H9 (cell line): Measurements from ENCODE around the gene SEC61A2. TPM values are rescaled to one million over a fixed set of nuclear protein-coding genes. Genes with fewer than 3 reads are reported as not detected.

Source experiments
- DNase-seq: peaks from one replicate; pipeline ENCODE4 v3.0.0-alpha.2; 2017
- H2AFZ ChIP-seq: one replicate; pipeline ENCODE4 v1.6.1; 2013; ENCODE audit warnings: mild to moderate bottlenecking, low read length, control low read depth, moderate library complexity
- H2AK5ac ChIP-seq: 2 replicates; pipeline ENCODE4 v1.6.1; 2013; ENCODE audit warnings: low read length, control low read depth, mixed read lengths; ENCODE audit not compliant: insufficient read length
- H2BK120ac ChIP-seq: one replicate; pipeline ENCODE4 v1.6.1; 2013; ENCODE audit warnings: low read depth, mild to moderate bottlenecking, low read length, control low read depth, inconsistent platforms; ENCODE audit not compliant: poor library complexity, severe bottlenecking
- H2BK12ac ChIP-seq: 2 replicates; pipeline ENCODE4 v1.6.1; 2013; ENCODE audit warnings: low read length, control low read depth, mixed read lengths, low read depth; ENCODE audit not compliant: insufficient read length
- H2BK15ac ChIP-seq: 2 replicates; pipeline ENCODE4 v1.6.1; 2013; ENCODE audit warnings: low read depth, low read length, control low read depth
- H2BK20ac ChIP-seq: one replicate; pipeline ENCODE4 v1.6.1; 2013; ENCODE audit warnings: low read depth, mild to moderate bottlenecking, low read length, control low read depth, inconsistent platforms; ENCODE audit not compliant: poor library complexity, severe bottlenecking
- H2BK5ac ChIP-seq: 2 replicates; pipeline ENCODE4 v1.6.1; 2013; ENCODE audit warnings: low read length, control low read depth, mixed read lengths; ENCODE audit not compliant: insufficient read length
- H3K14ac ChIP-seq: 2 replicates; pipeline ENCODE4 v1.6.1; 2013; ENCODE audit warnings: low read length, control low read depth; ENCODE audit not compliant: insufficient read depth
- H3K18ac ChIP-seq: 2 replicates; pipeline ENCODE4 v1.6.1; 2013; ENCODE audit warnings: low read depth, mild to moderate bottlenecking, mixed read lengths, low read length, control low read depth; ENCODE audit not compliant: insufficient read length
- H3K23ac ChIP-seq: 2 replicates; pipeline ENCODE4 v1.6.1; 2013; ENCODE audit warnings: low read length, control low read depth, mixed read lengths, low read depth; ENCODE audit not compliant: insufficient read length
- H3K23me2 ChIP-seq: 2 replicates; pipeline ENCODE4 v1.6.1; 2013; ENCODE audit warnings: low read depth, mild to moderate bottlenecking, mixed read lengths, low read length, control low read depth; ENCODE audit not compliant: insufficient read length, poor library complexity, severe bottlenecking
- H3K27ac ChIP-seq: 2 replicates; pipeline ENCODE4 v1.5.1; 2013; ENCODE audit warnings: low read length, control low read depth, mixed read lengths, low read depth; ENCODE audit not compliant: insufficient read length
- H3K27me3 ChIP-seq: 2 replicates; pipeline ENCODE4 v1.6.1; 2013; ENCODE audit warnings: low read length, control low read depth, inconsistent platforms; ENCODE audit not compliant: insufficient read depth
- H3K4ac ChIP-seq: 2 replicates; pipeline ENCODE4 v1.6.1; 2013; ENCODE audit warnings: low read depth, mild to moderate bottlenecking, control low read depth, inconsistent platforms, low read length, moderate library complexity
- H3K4me1 ChIP-seq: 2 replicates; pipeline ENCODE4 v1.6.1; 2013; ENCODE audit warnings: low read length, control low read depth, inconsistent platforms; ENCODE audit not compliant: insufficient read depth
- H3K4me2 ChIP-seq: 2 replicates; pipeline ENCODE4 v1.6.1; 2013; ENCODE audit warnings: low read length, control low read depth, mixed read lengths; ENCODE audit not compliant: insufficient read length, insufficient read depth
- H3K56ac ChIP-seq: 2 replicates; pipeline ENCODE4 v1.6.1; 2013; ENCODE audit warnings: low read depth, mild to moderate bottlenecking, mixed read lengths, low read length, control low read depth; ENCODE audit not compliant: insufficient read length
- H3K79me1 ChIP-seq: 2 replicates; pipeline ENCODE4 v1.6.1; 2013; ENCODE audit warnings: low read depth, mild to moderate bottlenecking, moderate library complexity, low read length, control low read depth, inconsistent platforms; ENCODE audit not compliant: insufficient read depth, poor library complexity, severe bottlenecking
- H3K79me2 ChIP-seq: 2 replicates; pipeline ENCODE4 v1.6.1; 2013; ENCODE audit warnings: low read length, control low read depth, inconsistent platforms; ENCODE audit not compliant: insufficient read depth
- H3K9ac ChIP-seq: 2 replicates; pipeline ENCODE4 v1.6.1; 2013; ENCODE audit warnings: low read length, control low read depth, mixed read lengths; ENCODE audit not compliant: insufficient read length; ENCODE audit errors: extremely low read depth
- H3K9me3 ChIP-seq: one replicate; pipeline ENCODE4 v1.6.1; 2013; ENCODE audit warnings: low read depth, low read length, inconsistent platforms; ENCODE audit not compliant: control insufficient read depth
- H3T11ph ChIP-seq: one replicate; pipeline ENCODE4 v1.6.1; 2013; ENCODE audit warnings: mild to moderate bottlenecking, low read length, control low read depth, inconsistent platforms
- H4K20me1 ChIP-seq: one replicate; pipeline ENCODE4 v1.6.1; 2013; ENCODE audit not compliant: control insufficient read depth, insufficient read length, insufficient read depth
- H4K5ac ChIP-seq: 2 replicates; pipeline ENCODE4 v1.6.1; 2013; ENCODE audit warnings: low read depth, mild to moderate bottlenecking, mixed read lengths, low read length, control low read depth; ENCODE audit not compliant: insufficient read length
- H4K8ac ChIP-seq: replicated peaks from 2 replicates; pipeline ENCODE4 v1.6.1; 2013; ENCODE audit warnings: low read length, control low read depth, mixed read lengths, low read depth; ENCODE audit not compliant: insufficient read length
- H4K91ac ChIP-seq: 2 replicates; pipeline ENCODE4 v1.6.1; 2013; ENCODE audit warnings: low read depth, mild to moderate bottlenecking, moderate library complexity, mixed read lengths, low read length, control low read depth; ENCODE audit not compliant: insufficient read length
- H3K27ac Mint-ChIP-seq, 3 experiments: 2 replicates in 2 of 3; 3 replicates in 1 of 3; pipeline ENCODE4 v1.8.0; 2020 to 2021; ENCODE audit warnings: mixed read lengths in 3 of 3, mild to moderate bottlenecking in 1 of 3, moderate library complexity in 1 of 3
- H3K27me3 Mint-ChIP-seq: 2 replicates; pipeline ENCODE4 v1.8.0; 2021; ENCODE audit warnings: low read depth, mild to moderate bottlenecking, moderate library complexity, mixed read lengths
- H3K36me3 Mint-ChIP-seq, 3 experiments: 2 replicates in 2 of 3; 3 replicates in 1 of 3; pipeline ENCODE4 v1.8.0; 2020 to 2021; ENCODE audit warnings: low read depth in 3 of 3, mixed read lengths in 3 of 3; ENCODE audit not compliant: insufficient read depth in 1 of 3
- H3K4me1 Mint-ChIP-seq, 2 experiments: 2 replicates each; pipeline ENCODE4 v1.8.0; 2020; ENCODE audit warnings: mixed read lengths in 2 of 2
- H3K4me3 Mint-ChIP-seq, 2 experiments: 2 replicates in 1 of 2; 3 replicates in 1 of 2; pipeline ENCODE4 v1.8.0; 2020 to 2021; ENCODE audit warnings: mild to moderate bottlenecking in 2 of 2, mixed read lengths in 2 of 2, moderate library complexity in 1 of 2
- H3K9me3 Mint-ChIP-seq, 2 experiments: 2 replicates in 1 of 2; 3 replicates in 1 of 2; pipeline ENCODE4 v1.8.0; 2020; ENCODE audit warnings: mild to moderate bottlenecking in 2 of 2, mixed read lengths in 2 of 2, moderate library complexity in 1 of 2
- WGBS: extraction: QIAGEN DNeasy Blood & Tissue Kit; methylation state at CpG from one replicate; pipeline ENCODE4 v1.1.7; 2013; ENCODE audit warnings: missing lambda C conversion rate, low lambda C conversion rate, mixed read lengths; ENCODE audit not compliant: insufficient read length; ENCODE audit errors: extremely low coverage; 5-methylcytosine and 5-hydroxymethylcytosine counted together
- total RNA-seq: library from RNA; stranded (reverse); gene quantifications from 2 replicates; pipeline ENCODE4 v1.2.1, GENCODE V29; 2021
- TF ChIP-seq, protein P1 (sequence below): fragments of 200-600 bp; sonication (generic); conservative IDR thresholded peaks from 3 replicates; pipeline ENCODE4 v1.8.0; 2021; ENCODE audit warnings: antibody characterized with exemption, mild to moderate bottlenecking

The SEC61A2 gene
- total RNA-seq, 1 experiment from 2014 or later = 13.9 TPM

DNA sequence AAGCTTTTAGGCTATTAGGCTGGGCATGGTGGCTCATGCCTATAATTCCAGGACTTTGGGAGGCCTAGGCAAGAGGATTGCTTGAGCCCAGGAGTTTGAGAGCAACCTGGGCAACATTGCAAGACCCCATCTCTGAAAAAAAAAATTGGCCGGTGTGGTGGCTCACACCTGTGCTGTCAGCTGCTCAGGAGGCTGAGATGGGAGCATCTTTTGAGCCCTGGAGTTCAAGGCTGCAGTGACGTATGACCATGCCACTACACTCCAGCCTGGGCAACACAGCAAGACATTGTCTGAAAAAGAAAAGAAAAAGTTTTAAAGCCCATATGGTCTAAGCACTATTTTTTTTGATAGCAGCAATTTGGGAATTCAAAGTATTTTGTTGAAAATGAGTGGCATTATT, 15.8 kb upstream of the SEC61A2 start:
- Histone ChIP-seq H3K9ac (no peak overlapping the region), H3K4me2 (no peak overlapping the region), H2BK20ac (no peak overlapping the region), H3K14ac (no peak overlapping the region), H3K9me3 (no peaks in the 10 kb centered on the region), H2BK120ac (no peak overlapping the region), H4K8ac (no peak overlapping the region), H3K79me2 (no peaks in the 10 kb centered on the region), H3K18ac (no peak overlapping the region), H2AK5ac (no peak overlapping the region), H3K23me2 (no peaks in the 10 kb centered on the region), H4K20me1 (no peaks in the 10 kb centered on the region), H4K5ac (no peak overlapping the region), H2AFZ (no peak overlapping the region), H3K27me3 (no peaks in the 10 kb centered on the region), H3K4me1 (no peaks in the 10 kb centered on the region), H4K91ac (no peak overlapping the region), H2BK12ac (no peak overlapping the region), H2BK15ac (no peak overlapping the region), H3K79me1 (no peaks in the 10 kb centered on the region), H2BK5ac (no peak overlapping the region), H3T11ph (no peak overlapping the region), H3K56ac (no peak overlapping the region), H3K4ac (no peak overlapping the region), H3K27ac (no peak overlapping the region), H3K23ac (no peak overlapping the region)
- Mint-ChIP-seq H3K4me1 (no peaks in the 10 kb centered on the region), H3K36me3 (peaks cover 36 to 81% (median 69%) of the 10 kb centered on the region in 3 experiments), H3K27me3 (no peaks in the 10 kb centered on the region), H3K4me3 (no peak overlapping the region), H3K27ac (no peak overlapping the region), H3K9me3 (no peaks in the 10 kb centered on the region)
- no peak for DNase-seq
- TF ChIP-seq, protein P1, sequence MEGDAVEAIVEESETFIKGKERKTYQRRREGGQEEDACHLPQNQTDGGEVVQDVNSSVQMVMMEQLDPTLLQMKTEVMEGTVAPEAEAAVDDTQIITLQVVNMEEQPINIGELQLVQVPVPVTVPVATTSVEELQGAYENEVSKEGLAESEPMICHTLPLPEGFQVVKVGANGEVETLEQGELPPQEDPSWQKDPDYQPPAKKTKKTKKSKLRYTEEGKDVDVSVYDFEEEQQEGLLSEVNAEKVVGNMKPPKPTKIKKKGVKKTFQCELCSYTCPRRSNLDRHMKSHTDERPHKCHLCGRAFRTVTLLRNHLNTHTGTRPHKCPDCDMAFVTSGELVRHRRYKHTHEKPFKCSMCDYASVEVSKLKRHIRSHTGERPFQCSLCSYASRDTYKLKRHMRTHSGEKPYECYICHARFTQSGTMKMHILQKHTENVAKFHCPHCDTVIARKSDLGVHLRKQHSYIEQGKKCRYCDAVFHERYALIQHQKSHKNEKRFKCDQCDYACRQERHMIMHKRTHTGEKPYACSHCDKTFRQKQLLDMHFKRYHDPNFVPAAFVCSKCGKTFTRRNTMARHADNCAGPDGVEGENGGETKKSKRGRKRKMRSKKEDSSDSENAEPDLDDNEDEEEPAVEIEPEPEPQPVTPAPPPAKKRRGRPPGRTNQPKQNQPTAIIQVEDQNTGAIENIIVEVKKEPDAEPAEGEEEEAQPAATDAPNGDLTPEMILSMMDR = no peak
- WGBS = no CpG with 5 or more reads among the region's 2 CpGs
